GM23338 (cell line): ENCODE results near the gene C4orf54. TPM values are rescaled to one million over a fixed set of nuclear protein-coding genes. Genes with fewer than 3 reads are reported as not detected.

Experiments
- ATAC-seq: fragments of 200-7000 bp; cut with Tn5 transposase; 3 replicates; pipeline ENCODE4 v1.9.1; 2020
- DNase-seq: peaks from one replicate; pipeline ENCODE4 v3.0.0-alpha.2; 2015; ENCODE audit warnings: low spot score
- H2AFZ ChIP-seq: fragments of 200-600 bp; sonication (generic); 2 replicates; pipeline ENCODE4 v1.8.0; 2016; ENCODE audit warnings: antibody characterized with exemption, mild to moderate bottlenecking, moderate library complexity
- H3F3A ChIP-seq: fragments of 200-600 bp; sonication (generic); replicated peaks from 2 replicates; pipeline ENCODE4 v1.8.0; 2017; ENCODE audit warnings: antibody characterized with exemption, mixed run types, low read depth
- H3K27ac ChIP-seq: fragments of 200-600 bp; sonication (generic); 2 replicates; pipeline ENCODE4 v1.6.1; 2016; ENCODE audit warnings: low read depth
- H3K27me3 ChIP-seq: fragments of 200-600 bp; sonication (generic); 2 replicates; pipeline ENCODE4 v1.8.0; 2016; ENCODE audit warnings: mild to moderate bottlenecking, mixed run types, moderate library complexity; ENCODE audit not compliant: insufficient read depth
- H3K36me3 ChIP-seq: fragments of 200-600 bp; sonication (generic); 2 replicates; pipeline ENCODE4 v1.8.0; 2016; ENCODE audit warnings: mild to moderate bottlenecking; ENCODE audit not compliant: insufficient read depth
- H3K4me1 ChIP-seq: fragments of 200-600 bp; sonication (generic); 2 replicates; pipeline ENCODE4 v1.8.0; 2016; ENCODE audit warnings: mild to moderate bottlenecking, moderate library complexity; ENCODE audit not compliant: insufficient read depth
- H3K4me2 ChIP-seq: fragments of 200-600 bp; sonication (generic); 2 replicates; pipeline ENCODE4 v1.7.1; 2017; ENCODE audit warnings: mixed run types
- H3K4me3 ChIP-seq: fragments of 200-600 bp; sonication (generic); 2 replicates; pipeline ENCODE4 v1.6.1; 2016; ENCODE audit warnings: mixed run types
- H3K79me2 ChIP-seq: fragments of 200-600 bp; sonication (generic); replicated peaks from 2 replicates; pipeline ENCODE4 v1.8.0; 2017; ENCODE audit warnings: mild to moderate bottlenecking; ENCODE audit not compliant: insufficient read depth
- H3K9me2 ChIP-seq: fragments of 200-600 bp; sonication (generic); 2 replicates; pipeline ENCODE4 v1.8.0; 2017; ENCODE audit not compliant: insufficient read depth
- H4K20me1 ChIP-seq: fragments of 200-600 bp; sonication (generic); replicated peaks from 2 replicates; pipeline ENCODE4 v1.8.0; 2017; ENCODE audit warnings: mild to moderate bottlenecking; ENCODE audit not compliant: insufficient read depth
- H3K27ac Mint-ChIP-seq: 2 replicates; pipeline ENCODE4 v1.8.0; 2020; ENCODE audit warnings: inconsistent platforms, mild to moderate bottlenecking, moderate library complexity, mixed read lengths
- H3K27me3 Mint-ChIP-seq: 3 replicates; pipeline ENCODE4 v1.8.0; 2022; ENCODE audit warnings: low read depth, mild to moderate bottlenecking, moderate library complexity, mixed read lengths, inconsistent platforms; ENCODE audit not compliant: insufficient read depth, poor library complexity
- H3K36me3 Mint-ChIP-seq: 3 replicates; pipeline ENCODE4 v1.8.0; 2021; ENCODE audit warnings: low read depth, mild to moderate bottlenecking, inconsistent platforms, moderate library complexity, mixed read lengths
- H3K4me1 Mint-ChIP-seq: 3 replicates; pipeline ENCODE4 v1.8.0; 2020; ENCODE audit warnings: mild to moderate bottlenecking, inconsistent platforms, mixed read lengths
- H3K4me3 Mint-ChIP-seq: 3 replicates; pipeline ENCODE4 v1.8.0; 2021; ENCODE audit warnings: moderate library complexity, mild to moderate bottlenecking, inconsistent platforms, mixed read lengths
- H3K9me3 Mint-ChIP-seq: 3 replicates; pipeline ENCODE4 v1.8.0; 2020; ENCODE audit warnings: moderate library complexity, mild to moderate bottlenecking, inconsistent platforms, mixed read lengths
- CREB1 ChIP-seq: fragments of 250-450 bp; sonication (Bioruptor Pico); IDR thresholded peaks from 2 replicates; pipeline ENCODE4 v1.5.0; 2020; ENCODE audit warnings: low read depth, mild to moderate bottlenecking, moderate library complexity
- CTCF ChIP-seq, 2 experiments: fragments of 200-600 bp in 1 of 2; sonication (generic) in 1 of 2; conservative IDR thresholded peaks; 2 replicates each; pipeline versions ENCODE4 v1.5.1 to v1.6.1; 2016 to 2017; ENCODE audit warnings: antibody characterized with exemption in 2 of 2, low read depth in 2 of 2, mild to moderate bottlenecking in 2 of 2, moderate library complexity in 1 of 2
- ETS1 ChIP-seq: IDR thresholded peaks from 2 replicates; pipeline ENCODE4 v1.6.1; 2016; ENCODE audit warnings: antibody characterized with exemption
- EZH2 ChIP-seq: fragments of 200-600 bp; sonication (generic); IDR thresholded peaks from one replicate; pipeline ENCODE4 v1.8.0; 2017; ENCODE audit warnings: antibody characterized with exemption, mild to moderate bottlenecking, low read depth; ENCODE audit not compliant: unreplicated experiment
- EZH2phosphoT487 ChIP-seq: fragments of 200-600 bp; sonication (generic); IDR thresholded peaks from one replicate; pipeline ENCODE4 v1.8.1; 2018; ENCODE audit warnings: antibody characterized with exemption; ENCODE audit not compliant: unreplicated experiment
- JUNB ChIP-seq: IDR thresholded peaks from one replicate; pipeline ENCODE4 v1.6.1; 2016; ENCODE audit warnings: antibody characterized with exemption; ENCODE audit not compliant: unreplicated experiment
- NANOG ChIP-seq: IDR thresholded peaks from 2 replicates; pipeline ENCODE4 v1.6.1; 2016; ENCODE audit warnings: antibody characterized with exemption, borderline replicate concordance
- POLR2AphosphoS5 ChIP-seq: IDR thresholded peaks from 2 replicates; pipeline ENCODE4 v1.6.1; 2016; ENCODE audit warnings: antibody characterized with exemption, low read depth
- REST ChIP-seq: IDR thresholded peaks from one replicate; pipeline ENCODE4 v1.6.1; 2018; ENCODE audit warnings: antibody characterized with exemption; ENCODE audit not compliant: unreplicated experiment
- STAT1 ChIP-seq: IDR thresholded peaks from one replicate; pipeline ENCODE4 v1.6.1; 2016; ENCODE audit warnings: antibody characterized with exemption; ENCODE audit not compliant: unreplicated experiment
- ZNF114 ChIP-seq: fragments of 250-450 bp; sonication (Bioruptor Pico); IDR thresholded peaks from 2 replicates; pipeline ENCODE4 v1.5.0; 2020; ENCODE audit warnings: mild to moderate bottlenecking, moderate library complexity
- ZNF331 ChIP-seq: fragments of 250-450 bp; sonication (Bioruptor Pico); IDR thresholded peaks from 2 replicates; pipeline ENCODE4 v1.5.0; 2020; ENCODE audit warnings: low read depth, mild to moderate bottlenecking, moderate library complexity
- ZNF462 ChIP-seq: fragments of 250-450 bp; sonication (Bioruptor Pico); IDR thresholded peaks from 2 replicates; pipeline ENCODE4 v1.5.0; 2020; ENCODE audit warnings: mild to moderate bottlenecking, moderate library complexity
- polyA plus RNA-seq: library from polyadenylated mRNA; unstranded; fragments of >200 nt; fragmentation: Nextera tagmentation; extraction: Ambion mirVana; gene quantifications from 2 replicates; pipeline ENCODE4 v1.2.1, GENCODE V29; 2016
- total RNA-seq: library from RNA; depleted of rRNA; stranded (reverse); fragments of >200 nt; shearing (Covaris generic); gene quantifications from 2 replicates; pipeline ENCODE4 v1.2.3, GENCODE V29; 2014

Gene C4orf54
- total and polyA plus RNA-seq, 2 experiments from 2014 or later = 0.03 TPM; not detected in 1

- H3K27me3 ChIP-seq = no peaks in the 10 kb centered on the region
- no peaks in the 10 kb centered on the region for H3K36me3 Mint-ChIP-seq
- H3K4me1 ChIP-seq = no peaks in the 10 kb centered on the region; the same call in 1 of the 2 replicates
- H3K4me2 ChIP-seq = no peak overlapping the region
- no peak overlapping the region for H3K27ac ChIP-seq
- H4K20me1 ChIP-seq = no peaks in the 10 kb centered on the region
- ATAC-seq = no peak
- H3K27ac Mint-ChIP-seq = no peak overlapping the region
- no peaks in the 10 kb centered on the region for H3K9me3 Mint-ChIP-seq
- TF ChIP-seq ZNF331 = no peak
- no peak for TF ChIP-seq EZH2phosphoT487
- no peak for TF ChIP-seq CTCF (conservative IDR thresholded peaks at IDR 0.05; ENCODE audit: low read depth in 2 of 2)
- no peak for TF ChIP-seq ZNF462
- no peak for TF ChIP-seq STAT1
- no peak for TF ChIP-seq CREB1
- TF ChIP-seq NANOG = no peak
- TF ChIP-seq POLR2AphosphoS5 = no peak
- no peak for TF ChIP-seq JUNB
- TF ChIP-seq ZNF114 (CRISPR knock-in tag) = no peak
- TF ChIP-seq ETS1 = no peak
- TF ChIP-seq REST = no peak
- no peak for TF ChIP-seq EZH2
- H3K4me1 Mint-ChIP-seq = peaks cover 16% of the 10 kb centered on the region
- H3K9me2 ChIP-seq = no peaks in the 10 kb centered on the region
- no peak overlapping the region for H2AFZ ChIP-seq
- H3K36me3 ChIP-seq = no peaks in the 10 kb centered on the region
- no peaks in the 10 kb centered on the region for H3K79me2 ChIP-seq
- H3K27me3 Mint-ChIP-seq = no peaks in the 10 kb centered on the region
- no peaks in the 10 kb centered on the region for H3F3A ChIP-seq
- no peak overlapping the region for H3K4me3 ChIP-seq
- H3K4me3 Mint-ChIP-seq = no peak overlapping the region
- no peak for DNase-seq
Observed at GRCh38 chr4:99628040-99628439, 29.6 kb downstream of the C4orf54 start.
